Measurements from ENCODE around the gene BTG4.

DNA sequence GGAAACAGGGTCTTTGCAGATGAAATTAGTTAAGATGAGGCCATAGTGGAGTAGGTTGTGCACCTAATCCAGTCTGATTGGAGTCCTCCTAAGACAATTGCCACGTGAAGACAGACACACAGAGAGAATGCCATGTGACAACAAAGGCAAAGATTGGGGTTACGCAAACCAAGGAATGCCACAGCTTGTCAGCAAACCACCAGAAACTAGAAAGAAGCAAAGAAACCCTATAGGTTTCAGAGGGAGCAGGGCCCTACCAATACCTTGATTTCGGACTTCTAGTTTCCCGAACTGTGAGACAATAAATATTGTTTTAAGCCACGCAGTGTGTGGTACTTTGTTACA lies 20.2 kb upstream of the BTG4 start:
- no peak for TF ChIP-seq POLR2A (IDR thresholded peaks at IDR 0.05)
- TF ChIP-seq, protein P1, sequence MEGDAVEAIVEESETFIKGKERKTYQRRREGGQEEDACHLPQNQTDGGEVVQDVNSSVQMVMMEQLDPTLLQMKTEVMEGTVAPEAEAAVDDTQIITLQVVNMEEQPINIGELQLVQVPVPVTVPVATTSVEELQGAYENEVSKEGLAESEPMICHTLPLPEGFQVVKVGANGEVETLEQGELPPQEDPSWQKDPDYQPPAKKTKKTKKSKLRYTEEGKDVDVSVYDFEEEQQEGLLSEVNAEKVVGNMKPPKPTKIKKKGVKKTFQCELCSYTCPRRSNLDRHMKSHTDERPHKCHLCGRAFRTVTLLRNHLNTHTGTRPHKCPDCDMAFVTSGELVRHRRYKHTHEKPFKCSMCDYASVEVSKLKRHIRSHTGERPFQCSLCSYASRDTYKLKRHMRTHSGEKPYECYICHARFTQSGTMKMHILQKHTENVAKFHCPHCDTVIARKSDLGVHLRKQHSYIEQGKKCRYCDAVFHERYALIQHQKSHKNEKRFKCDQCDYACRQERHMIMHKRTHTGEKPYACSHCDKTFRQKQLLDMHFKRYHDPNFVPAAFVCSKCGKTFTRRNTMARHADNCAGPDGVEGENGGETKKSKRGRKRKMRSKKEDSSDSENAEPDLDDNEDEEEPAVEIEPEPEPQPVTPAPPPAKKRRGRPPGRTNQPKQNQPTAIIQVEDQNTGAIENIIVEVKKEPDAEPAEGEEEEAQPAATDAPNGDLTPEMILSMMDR (IDR thresholded peaks at IDR 0.05) = no peak

Data from vagina (tissue), 2 donors.